NCI-H2196 (cell line): ENCODE measurements around the gene C17orf113.
"Not testable (repeated sequence)": the region's sequence is repeated elsewhere in the genome, so short reads cannot be mapped to it uniquely, and the experiment has no call there.

Source experiments
- DNase-seq: peaks from one replicate; lab custom pipeline; 2025; ENCODE audit not compliant: unreplicated experiment; lab: John Stamatoyannopoulos, UW

The C17orf113 gene

GRCh38 chr17:42017866-42018200, 32.6 kb downstream of the C17orf113 start:
- no peak for DNase-seq

DNA sequence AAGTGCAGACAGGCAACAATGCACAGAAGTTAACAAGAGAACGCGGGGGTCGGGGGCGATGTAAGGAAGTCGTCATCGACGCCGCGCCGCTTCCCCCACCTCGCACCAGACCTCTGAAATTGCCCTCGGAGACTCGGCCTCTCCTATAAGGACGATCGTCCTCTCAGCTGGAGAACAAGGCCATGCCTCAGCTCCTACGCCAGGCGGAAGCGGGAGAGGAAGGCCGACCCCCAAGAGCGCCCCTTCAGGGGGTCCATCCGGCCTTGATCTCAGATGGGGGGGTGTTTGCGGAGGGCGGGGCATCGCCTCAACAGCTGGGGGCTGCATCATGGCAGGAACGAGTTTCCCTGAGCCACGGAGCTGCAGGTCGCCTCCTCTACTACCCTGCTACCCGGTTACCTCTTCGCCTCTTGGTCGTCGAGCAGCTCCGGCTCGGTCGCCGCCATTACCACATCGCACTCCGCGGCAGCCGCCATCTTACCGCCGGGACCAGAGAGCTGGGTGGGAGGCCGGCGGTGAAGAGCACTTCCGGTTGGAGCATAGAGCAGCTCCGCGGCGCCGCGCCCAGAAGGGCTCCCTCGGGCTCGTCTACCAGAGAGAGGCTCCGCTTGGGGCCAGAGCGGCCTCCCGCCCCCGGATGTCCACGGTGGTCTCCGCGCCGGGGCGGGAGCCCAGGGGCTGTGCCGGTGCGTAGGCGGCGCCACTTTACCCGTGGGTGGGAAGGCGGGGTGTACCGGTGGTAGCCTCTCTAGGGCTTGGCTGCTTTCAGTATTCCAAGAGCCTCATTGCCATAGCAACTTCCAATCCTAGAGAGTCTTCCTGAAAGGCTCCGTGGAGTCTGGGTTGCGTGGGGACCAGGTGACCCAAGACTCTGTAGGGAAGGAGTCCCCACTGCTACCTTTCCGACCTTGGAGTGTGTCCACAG, 33.2 kb downstream of the C17orf113 start, which contains the start of gene DNAJC7:
TSS of gene DNAJC7 (minus strand) at position 499 of the 925 bp plus-strand sequence. CDS start at position 476, 23 bp downstream.
- peak; percentile 76 for DNase-seq

DNA sequence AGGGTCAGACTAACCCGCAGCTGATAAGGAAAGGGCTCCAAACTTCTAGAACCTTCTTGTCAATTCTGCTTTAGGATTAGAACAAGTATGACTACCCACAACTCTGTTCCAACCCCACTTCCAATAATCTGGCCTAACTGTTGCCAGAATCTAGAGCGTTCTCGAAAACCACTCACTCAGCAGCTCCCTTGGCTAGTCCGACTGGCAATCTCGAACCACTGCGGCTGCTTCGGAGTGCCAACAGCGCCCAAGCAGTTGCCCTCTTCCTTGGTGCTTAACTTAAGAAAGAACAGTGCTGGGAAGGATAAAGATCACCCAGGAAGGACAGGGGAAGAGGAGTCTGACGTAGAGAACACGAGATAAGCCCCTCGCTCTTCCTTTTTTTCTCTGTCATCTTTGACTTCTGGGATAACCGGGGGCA, 34.0 kb downstream of the C17orf113 start:
- no peak for DNase-seq

DNA sequence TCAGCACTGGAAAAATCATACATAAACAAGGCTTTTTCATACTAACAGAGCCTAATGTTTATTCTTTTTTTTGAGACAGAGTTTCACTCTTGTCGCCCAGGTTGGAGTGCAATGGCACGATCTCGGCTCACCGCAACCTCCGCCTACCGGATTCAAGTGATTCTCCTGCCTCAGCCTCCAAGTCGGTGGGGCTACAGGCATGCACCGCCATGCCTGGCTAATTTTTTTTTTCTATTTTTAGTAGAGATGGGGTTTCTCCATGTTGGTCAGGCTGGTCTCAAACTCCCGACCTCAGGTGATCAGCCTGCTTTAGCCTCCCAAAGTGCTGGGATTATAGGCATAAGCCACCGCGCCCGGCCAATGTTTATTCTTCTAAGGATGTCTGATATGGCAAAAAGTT, 36.7 kb downstream of the C17orf113 start:
- not testable (repeated sequence) for DNase-seq

GRCh38 chr17:42012363-42012762, 38.0 kb downstream of the C17orf113 start:
- DNase-seq, result not testable (repeated sequence)

DNA sequence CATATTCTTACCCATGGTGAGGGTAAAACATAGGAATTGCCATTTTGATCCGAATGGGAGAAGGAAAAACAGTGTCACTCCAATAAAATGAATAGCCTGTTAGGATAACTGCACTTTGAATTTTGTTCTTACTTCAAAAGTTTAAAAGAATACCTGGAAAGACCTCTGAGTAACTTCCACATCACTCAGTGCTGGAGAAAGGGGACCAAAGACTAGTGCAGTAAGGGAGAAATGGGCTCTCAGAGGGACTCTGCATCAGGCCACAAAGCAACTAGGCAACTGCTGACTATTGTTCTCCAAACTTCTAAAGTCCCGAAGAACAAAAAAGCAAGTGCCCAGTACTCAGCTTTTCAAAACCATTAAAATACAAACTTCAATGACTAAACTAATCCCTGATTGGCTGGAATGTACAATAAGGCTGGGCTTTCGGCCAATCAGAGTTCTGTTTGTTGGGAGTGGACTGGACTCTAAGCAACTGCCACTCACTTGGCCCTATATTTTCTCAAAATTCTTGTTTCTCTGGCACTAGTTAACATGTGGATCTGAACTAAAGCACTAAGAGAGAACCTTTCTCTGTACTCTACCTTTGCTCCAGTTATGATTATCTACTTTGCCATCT, 39.4 kb downstream of the C17orf113 start:
- DNase-seq, result no peak

GRCh38 chr17:42010266-42010680, 40.1 kb downstream of the C17orf113 start:
- DNase-seq, result not testable (repeated sequence)

- DNase-seq, result no peak
Observed at GRCh38 chr17:42009170-42009569, 41.2 kb downstream of the C17orf113 start.

DNA sequence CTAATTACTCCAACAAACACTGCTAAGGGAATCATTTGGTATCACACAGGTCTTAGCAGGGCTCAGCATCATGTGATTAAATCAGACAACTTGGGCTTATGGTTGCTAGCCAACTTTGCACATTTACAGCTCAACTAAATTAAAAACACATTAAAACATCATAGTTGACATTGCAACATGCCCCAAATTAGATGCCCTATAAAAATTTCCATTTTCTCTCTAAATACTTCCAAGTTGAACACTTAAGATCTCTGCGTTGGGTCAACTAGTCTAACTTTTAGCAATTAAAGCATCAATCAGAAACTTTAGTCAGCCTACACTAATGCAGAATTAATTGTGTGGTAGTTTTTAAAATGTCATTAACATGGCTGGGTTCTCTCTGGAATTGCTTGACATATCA, 45.2 kb downstream of the C17orf113 start:
- no peak for DNase-seq

DNA sequence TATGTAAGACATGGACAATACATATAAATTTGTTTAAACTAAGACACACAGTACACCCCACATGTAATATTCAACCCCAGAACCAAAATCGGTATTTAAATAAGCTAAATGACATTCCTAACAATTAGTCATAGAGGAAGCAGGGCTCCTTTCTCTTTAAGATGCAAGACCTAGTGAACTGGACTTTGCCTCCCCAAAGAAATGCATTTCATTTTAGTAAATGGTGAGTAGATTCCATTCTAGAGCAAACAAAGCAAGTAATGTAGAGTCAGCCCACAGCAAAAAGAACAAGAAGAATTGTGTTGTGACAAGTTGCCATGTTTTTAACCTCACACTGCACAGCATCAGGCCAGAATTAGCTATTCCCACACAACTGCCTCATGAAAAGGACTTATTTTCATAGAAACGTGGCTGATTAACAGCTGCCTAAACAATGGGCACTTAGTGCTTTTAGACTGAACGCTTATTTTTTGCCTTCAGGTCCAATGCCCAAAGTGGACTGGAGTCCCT, 47.6 kb downstream of the C17orf113 start:
- no peak for DNase-seq

GRCh38 chr17:42002175-42002791, 48.1 kb downstream of the C17orf113 start:
- DNase-seq, result no peak

- DNase-seq, result no peak
Observed at GRCh38 chr17:42001729-42002128, 48.7 kb downstream of the C17orf113 start.

- DNase-seq, result no peak
Observed at GRCh38 chr17:42000413-42001133, 49.8 kb downstream of the C17orf113 start.

GRCh38 chr17:41998497-41998896, 51.9 kb downstream of the C17orf113 start:
- DNase-seq, result no peak

- no peak for DNase-seq
Observed at GRCh38 chr17:41996855-41997164, 53.6 kb downstream of the C17orf113 start.

DNA sequence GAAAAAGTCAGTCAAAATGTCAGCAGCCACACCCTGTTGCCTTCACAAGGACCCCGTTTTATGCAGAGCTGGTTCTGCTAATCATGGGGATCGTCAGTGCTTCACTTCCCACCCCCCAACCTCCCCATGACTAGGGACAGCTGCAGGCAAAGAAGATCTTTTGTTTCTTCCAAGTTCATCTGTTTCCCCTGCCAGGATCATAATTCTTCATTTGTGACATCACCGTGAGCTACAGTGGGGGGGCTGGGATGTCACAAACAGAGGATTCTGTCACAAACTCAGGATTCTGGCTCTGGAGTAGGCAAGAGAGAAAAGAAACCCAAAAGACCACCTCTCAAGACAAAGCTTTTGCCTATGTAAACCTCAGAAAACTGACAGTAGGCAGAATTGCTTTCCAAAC, 57.8 kb downstream of the C17orf113 start:
- DNase-seq, result no peak

DNA sequence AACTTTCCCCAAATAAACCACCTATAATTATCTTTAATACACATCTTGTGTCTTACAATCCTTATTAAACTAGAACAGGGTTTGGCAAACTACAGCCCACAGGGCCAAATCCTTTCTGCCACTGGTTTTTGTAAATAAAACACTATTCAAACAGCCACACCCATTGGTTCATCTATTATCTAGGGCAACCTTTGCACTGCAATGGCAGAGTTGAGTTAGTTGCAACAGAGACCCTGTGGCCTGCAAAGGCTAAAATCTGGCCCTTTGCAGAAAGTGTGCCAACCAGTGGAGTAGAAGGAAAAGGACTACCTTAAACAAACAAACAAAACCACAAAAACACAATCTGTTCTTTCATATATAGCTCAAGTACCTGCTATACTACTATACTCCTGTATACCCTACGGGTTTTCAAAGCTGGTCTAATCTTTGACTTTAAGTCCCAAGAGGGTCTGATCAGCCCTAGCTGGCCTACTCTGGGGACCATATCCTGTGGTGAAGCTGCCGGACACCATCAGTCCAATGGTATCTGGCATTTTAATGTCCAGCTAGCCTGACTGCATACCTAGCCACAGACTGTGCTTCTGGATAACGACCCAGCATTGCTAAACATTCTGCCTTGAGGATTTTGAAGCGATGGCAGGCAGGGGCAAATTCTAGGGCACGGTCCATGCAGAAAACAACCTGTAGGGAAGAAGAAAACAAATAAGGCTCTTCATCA, 60.5 kb downstream of the C17orf113 start:
- DNase-seq, result no peak

- no peak for DNase-seq
Observed at GRCh38 chr17:41988418-41988817, 62.0 kb downstream of the C17orf113 start.
